Activated T-cell treated with anti-CD3 and anti-CD28 coated beads, Interleukin-2, amount 50 U/mL, for 24 hours (primary cell): ENCODE measurements around the gene RYR2.
"Not testable (repeated sequence)": the region's sequence is repeated elsewhere in the genome, so short reads cannot be mapped to it uniquely, and the experiment has no call there.

ENCODE experiments used
- DNase-seq: peaks from one replicate; pipeline ENCODE4 v3.0.0-alpha.2; 2020
- H3K27ac Mint-ChIP-seq: 2 replicates; pipeline ENCODE4 v1.8.0; 2020; ENCODE audit warnings: mild to moderate bottlenecking, mixed read lengths
- H3K27me3 Mint-ChIP-seq: 2 replicates; pipeline ENCODE4 v1.8.0; 2020; ENCODE audit warnings: mixed read lengths
- H3K36me3 Mint-ChIP-seq: 2 replicates; pipeline ENCODE4 v1.8.0; 2020; ENCODE audit warnings: low read depth, mixed read lengths
- H3K4me1 Mint-ChIP-seq: 2 replicates; pipeline ENCODE4 v1.8.0; 2020; ENCODE audit warnings: low read depth, mixed read lengths
- H3K4me3 Mint-ChIP-seq: 2 replicates; pipeline ENCODE4 v1.8.0; 2020; ENCODE audit warnings: mild to moderate bottlenecking, moderate library complexity, mixed read lengths
- H3K9me3 Mint-ChIP-seq: 2 replicates; pipeline ENCODE4 v1.8.0; 2020; ENCODE audit warnings: mixed read lengths

RYR2 gene

GRCh38 chr1:237353918-237354317 is 311.9 kb downstream of the RYR2 start:
- H3K36me3 Mint-ChIP-seq, result no peaks in the 10 kb centered on the region
- H3K4me3 Mint-ChIP-seq, result no peak overlapping the region
- H3K27ac Mint-ChIP-seq, result no peak overlapping the region
- no peaks in the 10 kb centered on the region for H3K27me3 Mint-ChIP-seq
- no peaks in the 10 kb centered on the region for H3K4me1 Mint-ChIP-seq
- no peak for DNase-seq
- H3K9me3 Mint-ChIP-seq, result no peaks in the 10 kb centered on the region

GRCh38 chr1:237355022-237355421 is 313.0 kb downstream of the RYR2 start:
- Mint-ChIP-seq H3K27ac (no peak overlapping the region), H3K9me3 (no peaks in the 10 kb centered on the region), H3K4me1 (no peaks in the 10 kb centered on the region), H3K27me3 (no peaks in the 10 kb centered on the region), H3K4me3 (no peak overlapping the region), H3K36me3 (no peaks in the 10 kb centered on the region)
- no peak for DNase-seq

GRCh38 chr1:237358555-237358954 is 316.6 kb downstream of the RYR2 start:
- Mint-ChIP-seq H3K36me3 (no peaks in the 10 kb centered on the region), H3K4me1 (no peaks in the 10 kb centered on the region), H3K27me3 (no peaks in the 10 kb centered on the region), H3K4me3 (no peak overlapping the region), H3K9me3 (no peaks in the 10 kb centered on the region), H3K27ac (no peak overlapping the region)
- DNase-seq, result no peak

- Mint-ChIP-seq H3K4me3 (no peak overlapping the region), H3K36me3 (no peaks in the 10 kb centered on the region), H3K27ac (no peak overlapping the region), H3K4me1 (no peaks in the 10 kb centered on the region), H3K9me3 (no peaks in the 10 kb centered on the region), H3K27me3 (no peaks in the 10 kb centered on the region)
- DNase-seq, result no peak
These were observed 325.8 kb downstream of the RYR2 start for GRCh38 chr1:237367758-237368157.

DNA sequence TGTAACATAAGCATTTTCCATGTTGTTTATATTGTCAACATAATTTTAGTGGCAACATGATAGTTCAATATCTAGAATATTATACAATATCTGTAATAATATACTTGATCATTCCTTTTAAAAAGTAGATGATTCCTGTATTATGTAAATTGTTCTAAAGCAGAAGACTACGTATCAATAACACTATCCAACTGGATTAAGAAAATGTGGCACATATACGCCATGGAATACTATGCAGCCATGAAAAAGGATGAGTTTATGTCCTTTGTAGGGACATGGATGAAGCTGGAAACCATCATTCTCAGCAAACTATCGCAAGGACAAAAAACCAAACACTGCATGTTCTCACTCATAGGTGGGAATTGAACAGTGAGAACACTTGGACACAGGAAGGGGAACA is 329.5 kb downstream of the RYR2 start:
- not testable (repeated sequence) for H3K9me3 Mint-ChIP-seq, DNase-seq, H3K27me3 Mint-ChIP-seq, H3K27ac Mint-ChIP-seq, H3K36me3 Mint-ChIP-seq, H3K4me3 Mint-ChIP-seq, H3K4me1 Mint-ChIP-seq

- no peaks in the 10 kb centered on the region for H3K4me1 Mint-ChIP-seq
- DNase-seq, result no peak
- H3K4me3 Mint-ChIP-seq, result no peak overlapping the region
- H3K27me3 Mint-ChIP-seq, result peaks cover 2% of the 10 kb centered on the region
- H3K9me3 Mint-ChIP-seq, result no peaks in the 10 kb centered on the region
- no peak overlapping the region for H3K27ac Mint-ChIP-seq
- H3K36me3 Mint-ChIP-seq, result no peaks in the 10 kb centered on the region
These were observed 341.8 kb downstream of the RYR2 start for GRCh38 chr1:237383791-237384190.

DNA sequence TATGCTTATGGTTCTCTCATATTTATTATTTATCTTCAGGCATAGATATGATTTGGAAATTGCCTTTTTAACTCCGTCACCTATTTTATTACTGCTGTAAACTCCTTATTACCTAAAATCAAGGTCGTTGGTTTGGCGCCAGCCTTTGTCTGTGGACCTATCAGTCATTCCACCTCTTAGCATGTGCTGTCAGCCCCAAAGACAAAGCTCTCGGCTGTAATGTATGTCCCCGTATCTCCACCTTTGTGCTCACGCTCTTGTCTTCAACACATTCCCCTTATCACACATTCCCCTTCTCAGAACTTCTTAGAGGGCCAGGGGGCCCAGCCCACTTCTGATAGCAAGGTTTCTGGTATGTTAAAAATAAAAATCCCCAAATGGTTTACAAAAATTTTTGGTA is 342.2 kb downstream of the RYR2 start:
- Mint-ChIP-seq H3K27ac (no peak overlapping the region), H3K36me3 (no peaks in the 10 kb centered on the region), H3K4me1 (no peaks in the 10 kb centered on the region), H3K4me3 (no peak overlapping the region), H3K9me3 (no peaks in the 10 kb centered on the region), H3K27me3 (peaks cover 2% of the 10 kb centered on the region)
- no peak for DNase-seq

GRCh38 chr1:237386362-237387143 is 344.6 kb downstream of the RYR2 start:
- Mint-ChIP-seq H3K27me3 (peaks cover 5% of the 10 kb centered on the region), H3K9me3 (no peaks in the 10 kb centered on the region), H3K4me3 (no peak overlapping the region), H3K27ac (no peak overlapping the region), H3K4me1 (no peaks in the 10 kb centered on the region), H3K36me3 (no peaks in the 10 kb centered on the region)
- no peak for DNase-seq

DNA sequence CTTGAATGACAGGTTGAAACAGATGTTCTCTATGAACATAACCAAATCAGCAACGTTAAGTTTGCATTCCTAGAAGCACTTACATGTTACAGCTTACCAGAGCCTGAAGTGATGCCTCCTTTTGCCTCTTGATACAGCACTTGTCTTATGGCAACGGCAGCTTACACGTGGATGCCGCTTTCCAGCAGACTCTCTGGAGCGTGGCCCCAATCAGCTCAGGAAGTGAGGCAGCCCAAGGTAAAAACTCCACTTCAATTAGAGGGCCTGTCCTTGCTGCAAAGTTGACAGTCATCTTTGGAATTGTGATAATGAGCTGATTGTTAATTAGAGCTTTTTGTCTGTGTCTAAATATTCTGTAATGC is 345.1 kb downstream of the RYR2 start:
- Mint-ChIP-seq H3K27ac (no peak overlapping the region), H3K4me1 (no peaks in the 10 kb centered on the region), H3K4me3 (no peak overlapping the region), H3K36me3 (no peaks in the 10 kb centered on the region), H3K27me3 (peaks cover 5% of the 10 kb centered on the region), H3K9me3 (no peaks in the 10 kb centered on the region)
- no peak for DNase-seq

- Mint-ChIP-seq H3K9me3 (peaks cover 2% of the 10 kb centered on the region), H3K27ac (no peak overlapping the region), H3K4me3 (no peak overlapping the region), H3K4me1 (no peaks in the 10 kb centered on the region), H3K27me3 (peaks cover 11% of the 10 kb centered on the region), H3K36me3 (no peaks in the 10 kb centered on the region)
- no peak for DNase-seq
These were observed 348.8 kb downstream of the RYR2 start for GRCh38 chr1:237390823-237391222.

GRCh38 chr1:237393632-237394031 is 351.6 kb downstream of the RYR2 start:
- Mint-ChIP-seq H3K4me1 (no peaks in the 10 kb centered on the region), H3K9me3 (peaks cover 9% of the 10 kb centered on the region), H3K27ac (no peak overlapping the region), H3K4me3 (no peak overlapping the region), H3K27me3 (peaks cover 14% of the 10 kb centered on the region), H3K36me3 (no peaks in the 10 kb centered on the region)
- DNase-seq, result no peak

GRCh38 chr1:237394281-237394680 is 352.3 kb downstream of the RYR2 start:
- peaks cover 14% of the 10 kb centered on the region for H3K27me3 Mint-ChIP-seq
- no peaks in the 10 kb centered on the region for H3K4me1 Mint-ChIP-seq
- no peak overlapping the region for H3K4me3 Mint-ChIP-seq
- H3K36me3 Mint-ChIP-seq, result no peaks in the 10 kb centered on the region
- no peak for DNase-seq
- H3K9me3 Mint-ChIP-seq, result peaks cover 12% of the 10 kb centered on the region
- H3K27ac Mint-ChIP-seq, result no peak overlapping the region

GRCh38 chr1:237396426-237396825 is 354.4 kb downstream of the RYR2 start:
- H3K4me1 Mint-ChIP-seq, result no peaks in the 10 kb centered on the region
- no peak overlapping the region for H3K4me3 Mint-ChIP-seq
- H3K27ac Mint-ChIP-seq, result no peak overlapping the region
- no peaks in the 10 kb centered on the region for H3K36me3 Mint-ChIP-seq
- H3K27me3 Mint-ChIP-seq, result peaks cover 12% of the 10 kb centered on the region
- no peak for DNase-seq
- H3K9me3 Mint-ChIP-seq, result peaks cover 26% of the 10 kb centered on the region

GRCh38 chr1:237398751-237399150 is 356.8 kb downstream of the RYR2 start:
- DNase-seq, result no peak
- Mint-ChIP-seq H3K27ac (no peak overlapping the region), H3K36me3 (no peaks in the 10 kb centered on the region), H3K9me3 (peaks cover 35% of the 10 kb centered on the region), H3K27me3 (peaks cover 12% of the 10 kb centered on the region), H3K4me3 (no peak overlapping the region), H3K4me1 (no peaks in the 10 kb centered on the region)

DNA sequence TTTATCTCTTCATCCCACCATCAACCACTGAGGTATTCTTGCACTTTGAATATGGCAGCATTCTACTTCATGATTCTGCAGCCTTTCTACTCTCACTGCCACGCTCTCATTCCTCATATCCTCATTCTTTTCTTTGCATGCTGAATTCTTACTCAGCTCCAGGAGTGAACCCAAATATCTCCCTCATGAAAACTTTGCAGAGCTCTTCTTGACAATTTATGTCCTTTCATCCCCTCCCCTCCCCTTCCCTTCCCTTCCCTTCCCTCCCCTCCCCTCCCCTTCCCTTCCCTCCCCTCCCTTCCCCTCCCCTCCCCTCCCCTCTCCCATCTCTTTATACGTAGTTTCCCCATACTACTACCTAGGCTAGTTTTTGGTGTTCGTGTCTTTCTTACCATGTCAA is 363.9 kb downstream of the RYR2 start:
- Mint-ChIP-seq H3K4me3 (no peak overlapping the region), H3K36me3 (no peaks in the 10 kb centered on the region), H3K9me3 (peaks cover 11% of the 10 kb centered on the region), H3K27me3 (no peaks in the 10 kb centered on the region), H3K27ac (no peak overlapping the region), H3K4me1 (peaks cover 2% of the 10 kb centered on the region)
- DNase-seq, result no peak

- no peak for DNase-seq
- Mint-ChIP-seq H3K4me3 (no peak overlapping the region), H3K9me3 (peaks cover 2% of the 10 kb centered on the region), H3K27me3 (no peaks in the 10 kb centered on the region), H3K36me3 (no peaks in the 10 kb centered on the region), H3K27ac (no peak overlapping the region), H3K4me1 (peaks cover 11% of the 10 kb centered on the region)
These were observed 369.6 kb downstream of the RYR2 start for GRCh38 chr1:237411621-237412020.
